HTERT RPE-1 (cell line): ENCODE data around the gene TOGARAM2.

Experiments used
- in situ Hi-C: fragments of 300-500 bp; cut with MboI; formaldehyde crosslinking; loops from 4 replicates; pipeline ENCODE4 v1.14.3; 2020; ENCODE audit warnings: low sequenced_read_pairs

The TOGARAM2 gene

DNA sequence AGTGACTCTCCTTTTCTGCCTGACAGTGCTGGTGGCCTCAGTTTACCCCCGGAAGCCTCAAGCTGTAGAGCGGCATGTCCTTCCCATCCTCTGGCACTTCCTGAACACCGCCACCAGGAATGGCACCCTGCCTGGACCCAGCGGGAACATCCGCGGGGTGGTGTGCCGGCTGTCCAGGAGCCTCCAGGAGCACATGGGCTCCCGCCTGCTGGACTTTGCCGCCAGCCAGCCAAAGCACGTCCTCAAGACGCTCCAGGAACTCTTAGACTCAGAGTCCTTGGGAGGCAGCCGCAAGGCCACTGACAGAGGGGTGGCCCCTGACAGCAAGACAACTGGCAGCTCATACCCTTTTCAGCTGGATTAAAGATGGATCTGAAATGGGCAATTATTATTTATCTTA lies 70.6 kb downstream of the TOGARAM2 start:
- in situ Hi-C loops: no loop called here

DNA sequence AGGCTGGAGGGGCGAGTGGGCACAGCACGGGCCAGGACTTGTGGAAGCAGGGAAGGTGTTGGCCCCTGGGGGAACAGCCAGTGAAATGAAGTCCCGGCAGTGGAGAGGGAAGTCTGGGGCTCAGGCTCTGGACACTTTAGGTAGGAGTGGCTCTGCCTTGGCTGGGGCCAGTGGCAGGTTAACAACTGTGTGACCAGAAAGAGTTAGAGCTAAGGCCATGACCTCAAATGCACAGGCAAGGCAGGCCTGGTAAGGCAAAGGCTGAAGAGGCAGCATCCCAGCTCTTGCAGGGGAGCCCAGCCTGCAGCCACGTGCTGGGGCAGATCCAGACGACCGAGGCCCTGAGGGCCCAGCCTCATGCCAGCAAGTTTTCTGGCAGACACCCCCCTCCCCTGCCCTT lies 71.7 kb downstream of the TOGARAM2 start:
- in situ Hi-C loops: no loop called here

DNA sequence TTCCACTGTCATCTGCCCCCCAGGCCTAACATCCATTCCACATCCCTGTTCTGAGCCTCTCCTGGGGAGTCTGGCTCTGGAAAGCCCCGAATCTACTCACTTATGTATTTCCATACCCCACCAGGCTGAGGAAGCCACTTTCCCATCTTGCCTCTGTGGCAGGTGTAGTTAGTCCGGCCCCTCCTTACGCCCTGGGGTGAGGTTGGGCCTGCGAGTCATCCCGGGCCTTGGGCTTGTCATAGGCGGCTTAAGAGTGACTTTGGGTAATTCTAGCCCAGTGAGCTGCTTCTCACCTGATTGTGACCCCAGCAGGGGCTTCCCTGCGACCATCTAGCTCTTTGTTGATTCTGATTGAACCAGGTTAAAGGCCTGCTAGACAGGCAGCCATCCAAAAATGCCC lies 72.1 kb downstream of the TOGARAM2 start:
- in situ Hi-C loops: no loop called here

DNA sequence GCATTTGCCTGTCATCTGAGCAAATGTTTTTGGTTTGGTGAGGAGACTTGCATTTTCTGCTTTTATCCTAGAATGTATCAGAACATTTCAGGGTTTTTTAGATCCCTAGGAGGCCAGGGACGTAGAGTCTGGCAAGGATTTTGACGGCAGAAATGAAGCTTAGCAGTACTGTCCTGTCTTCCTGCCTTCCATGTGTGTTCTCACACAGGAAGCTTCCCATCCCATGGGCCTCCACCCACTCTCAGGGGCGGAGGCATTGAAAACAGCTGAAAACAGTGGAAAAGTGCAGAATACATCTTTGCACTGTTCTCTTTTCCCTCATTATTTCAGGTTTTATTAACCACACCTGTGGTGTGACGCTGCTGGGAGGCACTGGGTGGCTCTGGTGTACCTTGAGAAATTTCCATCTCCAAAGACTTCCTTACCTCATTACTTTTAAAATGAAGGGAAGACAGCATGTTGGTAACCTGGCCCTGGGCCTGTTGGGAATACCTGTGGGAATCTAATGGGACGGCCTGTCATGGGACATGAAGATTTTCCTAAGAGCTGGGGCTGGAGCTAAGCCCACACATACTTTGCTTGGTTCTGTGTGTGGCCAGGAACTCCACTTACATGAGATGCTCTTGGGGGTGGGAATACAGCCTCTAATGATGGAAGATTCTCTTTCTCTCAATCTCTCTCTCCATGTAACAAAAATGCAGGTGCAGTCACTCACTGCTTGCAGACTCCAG lies 72.7 kb downstream of the TOGARAM2 start:
- in situ Hi-C loops: no loop called here

DNA sequence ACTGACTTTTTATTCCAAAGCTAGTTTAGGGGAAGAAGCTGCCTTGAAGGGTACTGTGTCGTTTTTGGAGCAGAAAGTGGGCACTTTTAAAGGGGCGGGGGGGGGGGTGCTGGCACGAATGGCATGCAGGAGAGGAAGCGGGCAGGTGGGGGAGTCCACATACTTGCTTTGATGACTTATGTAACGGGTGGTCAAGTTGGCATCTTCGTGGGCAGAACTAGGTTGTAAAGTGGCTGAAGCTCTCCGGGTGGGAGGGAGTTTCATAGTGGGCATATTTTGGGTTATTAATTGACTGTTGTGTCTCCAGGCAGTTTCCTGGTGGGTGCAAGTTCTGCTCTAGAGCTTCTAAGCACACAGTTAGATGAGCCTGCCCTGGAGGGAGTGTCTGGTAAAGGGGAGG lies 73.3 kb downstream of the TOGARAM2 start:
- in situ Hi-C loops: no loop called here

DNA sequence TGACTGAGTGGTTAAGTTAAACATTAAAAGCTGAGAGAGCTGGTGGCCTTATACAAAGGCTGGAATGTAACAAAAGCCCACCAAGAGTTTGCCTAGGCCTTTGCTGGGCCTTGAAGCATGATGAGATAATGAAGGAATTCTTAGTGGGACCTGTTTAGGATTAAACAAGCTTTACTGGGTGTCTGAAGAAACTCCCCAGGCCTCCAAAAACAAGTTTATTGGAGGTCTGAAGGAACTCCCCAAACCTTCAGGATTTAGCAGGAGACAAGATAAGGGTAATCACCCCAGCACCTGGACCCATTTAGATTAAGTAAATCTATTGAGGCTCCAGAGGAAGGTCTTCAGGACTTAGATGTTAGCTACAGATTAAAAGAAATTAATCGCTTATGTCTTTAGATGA lies 74.5 kb downstream of the TOGARAM2 start:
- in situ Hi-C loops: no loop called here

DNA sequence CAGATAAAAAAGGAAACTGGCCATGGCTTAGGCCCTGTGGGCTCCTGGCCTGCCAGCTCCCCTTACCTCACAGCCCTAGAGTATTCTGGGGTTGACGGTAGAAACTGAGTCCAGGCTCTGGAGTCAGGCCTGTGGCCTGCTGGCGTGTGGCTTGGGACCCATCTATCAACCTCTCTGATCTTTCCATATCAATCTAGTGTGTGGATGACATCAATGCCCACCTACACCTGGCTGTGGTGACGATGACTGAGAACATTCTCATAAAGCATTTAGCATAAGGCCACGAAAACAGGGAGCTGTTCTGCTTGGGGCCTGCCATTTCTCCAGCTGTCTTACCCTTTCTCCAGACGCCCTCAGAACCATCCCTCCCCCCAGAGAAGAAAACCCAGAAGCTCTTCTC lies 75.4 kb downstream of the TOGARAM2 start:
- in situ Hi-C loops: no loop called here

DNA sequence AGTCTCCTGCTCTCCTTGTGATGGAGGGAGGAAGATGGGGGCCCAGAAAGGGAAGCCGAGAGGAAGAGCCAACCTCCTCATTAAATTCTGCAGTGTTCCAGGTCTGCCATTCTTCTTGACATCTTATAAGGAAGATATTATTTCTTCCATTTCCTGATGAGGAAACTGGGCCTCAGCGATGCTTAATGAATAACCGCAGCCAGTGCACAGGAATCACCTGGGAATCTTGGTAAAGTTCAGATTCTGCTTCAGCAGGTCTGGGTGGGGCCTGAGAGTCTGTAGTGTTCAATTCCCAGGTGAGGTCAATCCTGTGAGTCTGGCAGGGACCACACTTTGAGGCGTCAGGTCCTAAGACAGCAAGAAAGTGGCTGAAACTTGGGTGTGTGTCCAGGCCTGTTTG lies 75.9 kb downstream of the TOGARAM2 start:
- in situ Hi-C loops: no loop called here

DNA sequence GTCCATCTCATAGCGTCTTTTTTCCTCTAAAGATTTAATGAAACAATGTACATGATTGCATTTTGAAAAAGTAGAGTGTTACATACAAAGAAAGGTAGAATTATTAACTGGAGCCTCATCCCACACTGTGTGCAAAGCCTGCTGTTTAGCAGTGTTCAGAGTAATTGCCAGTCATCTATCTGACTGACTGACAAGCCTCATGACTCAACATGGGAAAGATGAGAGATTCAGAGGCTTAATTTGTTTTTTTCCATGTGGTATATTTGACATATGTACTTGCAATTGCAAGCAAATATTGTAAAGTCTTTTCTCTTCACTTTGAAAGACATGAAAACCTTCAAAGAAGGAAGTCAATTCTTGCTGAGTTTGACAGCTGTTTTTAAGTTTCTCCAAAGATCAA lies 78.5 kb downstream of the TOGARAM2 start:
- in situ Hi-C loops: no loop called here

DNA sequence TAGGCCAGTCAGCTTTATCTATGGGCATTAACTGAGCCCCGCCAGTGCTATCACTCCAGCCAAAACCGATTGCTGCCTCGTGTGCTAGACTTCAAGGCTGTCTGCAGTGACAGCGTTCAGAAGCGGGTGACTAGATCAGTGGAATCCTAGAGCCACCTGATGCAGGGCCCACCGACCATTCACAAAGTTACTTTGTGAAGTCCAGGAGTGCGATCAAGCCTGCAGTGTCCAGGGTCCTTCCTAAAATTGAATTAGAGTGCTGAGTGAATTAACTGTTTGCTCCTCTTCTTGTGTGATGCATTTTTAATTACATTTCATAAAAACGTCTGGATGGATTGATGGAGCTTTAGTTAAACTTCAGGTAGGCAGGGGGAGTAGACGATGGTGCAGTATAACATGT lies 79.3 kb downstream of the TOGARAM2 start:
- in situ Hi-C loops: no loop called here

DNA sequence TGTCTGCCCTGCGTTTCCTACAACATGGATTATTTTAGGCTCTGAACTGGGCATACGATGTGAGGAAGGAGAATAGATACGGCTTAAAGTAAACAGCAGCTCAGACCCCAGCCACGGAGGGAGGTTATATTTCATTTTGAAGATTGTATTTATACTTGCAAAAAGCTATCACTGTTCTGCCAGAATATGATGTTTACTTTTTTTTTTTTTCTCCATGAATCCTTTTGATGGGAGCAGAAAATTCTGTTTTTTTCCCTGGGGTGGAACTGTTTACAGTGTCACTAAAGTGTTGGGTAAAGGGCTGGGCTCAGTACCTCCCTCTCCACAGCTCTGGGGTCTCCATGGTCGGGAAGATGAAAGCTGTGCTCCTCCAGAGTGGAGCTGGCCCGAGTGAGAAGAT lies 80.1 kb downstream of the TOGARAM2 start:
- in situ Hi-C loops: no loop called here

DNA sequence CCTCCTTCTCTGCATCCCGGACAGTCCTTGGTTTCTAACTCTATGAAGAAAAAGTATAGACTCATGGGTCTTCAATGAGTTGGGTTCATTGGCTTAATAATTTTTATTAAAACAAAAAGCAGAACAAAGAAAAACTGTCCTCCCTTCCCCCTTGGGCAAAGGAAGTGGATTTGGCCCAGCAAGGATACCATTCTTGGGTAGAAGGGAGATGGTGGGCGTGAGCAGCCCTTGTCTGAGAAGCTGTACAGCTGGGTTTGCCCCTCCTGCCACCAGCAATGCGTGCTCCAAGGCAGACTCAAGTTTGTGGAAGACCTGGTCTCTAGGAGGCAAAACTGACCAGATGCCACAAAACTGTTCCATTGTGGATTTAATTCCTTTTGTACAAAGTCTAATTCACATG lies 80.5 kb downstream of the TOGARAM2 start:
- in situ Hi-C loops: no loop called here

DNA sequence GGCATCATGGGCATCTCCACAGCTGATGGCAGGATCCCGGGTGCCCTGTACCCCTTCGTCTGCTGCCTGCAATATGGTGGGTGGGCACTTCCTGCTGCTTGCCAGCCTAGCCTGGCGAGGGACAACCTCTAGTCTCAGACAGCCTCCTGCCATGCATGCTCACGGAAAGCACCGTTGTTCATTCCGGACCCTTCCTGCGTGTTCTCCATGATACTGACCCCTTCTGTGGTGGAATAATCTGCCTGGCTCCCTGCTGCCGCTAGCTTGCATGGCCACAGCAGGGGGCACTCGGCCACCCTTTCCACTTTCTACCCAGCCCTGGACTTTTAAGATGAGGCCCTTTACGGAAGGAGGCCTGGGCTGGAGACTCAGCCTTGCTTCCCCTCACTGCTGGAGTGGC lies 81.3 kb downstream of the TOGARAM2 start:
- in situ Hi-C loops: no loop called here

DNA sequence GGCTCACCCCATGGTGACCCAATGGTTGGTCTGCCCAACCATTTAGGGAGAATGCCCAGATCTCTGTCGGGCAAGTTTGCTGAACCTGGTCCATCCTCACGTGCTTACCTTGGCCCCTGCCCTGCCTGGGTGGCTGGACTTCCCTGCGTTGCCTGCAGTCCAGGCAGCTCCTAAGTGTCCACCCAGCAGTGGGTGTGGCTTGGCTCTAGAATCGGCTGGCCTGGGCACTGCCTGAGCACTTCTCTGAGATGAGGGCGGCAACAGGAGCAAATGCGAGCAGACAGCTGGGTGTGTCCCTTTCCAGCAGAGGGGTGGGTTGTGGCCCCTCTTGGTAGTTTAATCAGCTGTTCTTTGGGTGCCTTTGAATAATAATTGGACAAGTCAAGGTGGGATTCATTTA lies 82.0 kb downstream of the TOGARAM2 start:
- in situ Hi-C loops: no loop called here

DNA sequence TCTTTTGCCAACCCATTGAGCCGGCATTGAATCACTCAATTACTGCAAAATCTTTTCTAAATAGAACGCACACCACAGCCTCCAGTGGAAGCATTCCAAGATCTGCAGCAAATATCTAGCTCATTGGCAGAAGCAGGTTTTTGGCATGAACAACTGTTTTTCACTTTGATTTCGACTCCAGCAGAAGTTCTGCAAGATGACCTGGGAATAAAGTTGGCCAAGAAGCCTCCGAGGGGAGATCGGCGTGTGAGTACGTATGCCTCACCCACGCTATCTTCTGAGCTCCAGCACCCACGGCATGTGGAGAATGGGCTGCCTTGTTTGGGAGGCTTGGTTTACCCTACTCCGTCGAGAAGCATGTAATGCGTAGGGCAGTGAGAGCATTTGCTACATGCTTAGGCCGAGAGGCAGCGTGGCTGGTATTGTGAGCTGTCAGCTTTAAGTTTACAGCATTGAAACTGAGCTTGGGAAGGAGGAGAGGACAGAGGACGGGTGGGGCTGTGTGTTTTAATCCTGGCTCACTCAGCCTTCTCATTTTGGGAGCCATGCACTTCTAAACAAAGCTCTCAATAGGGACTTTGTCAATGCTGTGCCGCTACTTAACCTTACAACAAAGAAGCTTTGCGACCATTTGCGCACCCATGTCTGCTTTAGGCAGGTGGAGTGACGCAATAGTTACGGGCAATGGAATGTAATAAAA lies 82.7 kb downstream of the TOGARAM2 start:
- in situ Hi-C loops: no loop called here

DNA sequence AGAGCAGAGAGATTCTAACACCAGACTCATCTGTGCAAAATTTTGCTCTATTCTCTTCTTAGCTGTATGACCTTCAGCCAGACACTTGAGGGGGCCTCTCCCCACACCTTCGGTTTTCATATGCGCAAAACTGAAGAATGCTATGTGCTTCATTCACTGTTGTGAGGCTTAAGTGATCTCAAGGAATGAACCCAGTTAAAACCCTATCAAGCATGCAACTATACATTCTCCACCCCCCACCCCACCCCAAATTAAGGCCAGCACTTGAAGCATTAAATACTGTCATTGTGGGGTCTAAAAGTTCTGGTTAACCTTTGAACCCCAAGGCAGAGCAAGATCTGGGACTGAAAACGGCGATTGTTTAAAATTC lies 83.2 kb downstream of the TOGARAM2 start:
- in situ Hi-C loops: no loop called here

DNA sequence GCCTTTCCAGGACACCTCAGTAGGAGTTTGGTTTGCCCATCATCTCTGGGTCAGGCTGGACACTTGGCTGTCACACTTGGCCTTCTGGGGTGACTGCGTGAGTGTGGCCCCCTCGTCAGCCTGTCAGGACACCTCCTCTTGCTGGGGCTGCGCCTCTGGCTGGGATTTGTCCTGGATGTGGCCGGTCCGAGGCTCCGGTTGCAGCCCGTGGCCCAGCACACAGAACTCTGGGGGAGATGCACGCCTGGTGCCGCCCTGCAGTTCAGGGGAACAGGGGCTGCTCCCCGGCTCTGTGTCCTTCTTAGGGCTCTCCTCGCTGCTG lies 83.6 kb downstream of the TOGARAM2 start:
- in situ Hi-C loops: no loop called here

DNA sequence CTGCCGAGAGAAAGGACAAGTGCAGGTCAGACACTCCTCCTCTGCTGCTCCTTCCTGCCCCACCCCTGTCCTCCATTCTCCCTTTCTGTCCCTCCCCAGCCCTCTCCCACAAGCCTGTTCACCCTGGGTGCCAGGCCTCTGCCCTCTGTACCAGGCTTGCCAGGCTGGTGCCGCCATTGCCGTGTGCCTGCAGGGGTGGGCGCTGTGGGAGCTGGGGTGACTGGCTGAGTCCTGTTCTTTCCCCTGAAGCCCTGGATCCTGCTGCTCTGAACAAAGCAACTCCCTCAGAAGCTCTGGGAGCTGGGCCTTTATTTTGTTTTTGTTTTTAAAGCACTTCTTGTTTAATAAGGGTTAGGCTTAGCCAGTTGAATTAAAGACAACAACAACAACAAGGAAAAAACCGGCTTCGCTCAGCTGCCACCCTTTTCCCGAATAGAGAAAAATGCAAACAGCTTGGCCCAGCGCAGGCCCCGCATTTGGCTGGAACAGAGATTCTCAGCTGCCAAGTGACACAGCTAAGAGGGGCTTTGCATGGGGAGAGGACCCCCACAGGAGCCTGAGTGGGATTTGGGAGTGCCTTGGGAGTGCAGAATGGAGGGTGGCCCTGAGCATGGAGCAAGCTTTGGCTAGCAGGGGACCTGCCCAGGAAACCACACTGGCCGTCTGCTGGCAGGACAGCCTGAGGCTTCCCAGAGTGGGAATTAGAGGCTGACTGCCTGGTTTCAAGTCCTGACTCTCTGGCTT lies 84.1 kb downstream of the TOGARAM2 start:
- in situ Hi-C loops: no loop called here

DNA sequence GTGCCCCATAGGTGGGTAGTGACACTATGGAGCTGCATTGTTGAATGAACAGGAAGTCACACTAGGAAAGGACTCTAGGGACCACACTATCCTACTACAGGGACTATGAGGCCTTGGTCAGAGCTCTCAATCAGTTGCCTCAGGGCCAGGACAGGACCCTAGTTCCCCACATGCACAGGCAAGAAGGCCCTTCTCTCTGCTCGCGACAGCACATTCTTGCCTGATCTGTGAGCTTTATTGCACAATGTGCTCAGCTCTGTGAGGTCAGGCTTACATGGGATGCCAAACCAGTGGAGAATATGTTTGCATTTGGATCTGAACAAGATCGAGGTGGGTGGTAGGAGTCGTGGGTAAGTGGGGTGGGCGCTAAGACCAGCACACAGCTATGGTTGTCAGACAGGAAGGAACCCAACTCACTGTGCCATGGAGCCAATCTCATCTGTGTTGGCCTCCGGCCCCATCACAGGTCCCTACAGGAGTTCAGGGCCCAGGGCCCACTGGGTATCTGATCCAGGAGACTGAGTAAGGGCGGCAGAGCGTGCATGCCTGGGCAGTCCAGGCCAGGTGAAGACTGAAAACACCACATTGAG lies 85.3 kb downstream of the TOGARAM2 start:
- in situ Hi-C loops: no loop called here

DNA sequence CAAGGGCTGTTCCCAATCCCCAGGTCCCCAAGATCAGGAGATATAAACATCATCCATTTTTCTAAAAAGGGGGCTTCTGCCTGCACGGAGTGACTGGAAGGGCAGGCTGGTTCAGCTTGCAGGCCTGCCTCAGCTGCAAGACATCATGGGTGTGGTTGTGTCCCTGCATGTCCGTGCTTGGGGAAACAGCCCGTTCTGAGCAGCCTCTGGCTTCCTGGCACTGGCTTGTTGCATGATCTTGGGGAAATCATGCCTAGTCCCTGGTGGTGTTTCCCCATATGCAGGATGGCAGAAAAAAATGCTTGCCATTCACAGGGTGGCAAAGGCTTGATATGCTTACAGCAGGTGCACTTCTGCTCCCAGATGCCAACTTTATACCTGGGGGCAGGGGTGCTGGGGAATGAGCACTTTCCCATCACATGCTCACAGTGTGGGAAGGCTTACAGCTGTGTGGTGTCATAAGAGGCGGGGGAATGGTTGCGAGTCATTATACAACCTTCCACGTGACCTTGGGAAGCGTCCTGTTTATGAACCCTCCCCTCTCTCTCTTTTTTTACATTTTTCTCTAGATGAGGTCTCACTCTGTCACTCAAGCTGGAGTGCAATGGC lies 86.0 kb downstream of the TOGARAM2 start:
- in situ Hi-C loops: no loop called here

DNA sequence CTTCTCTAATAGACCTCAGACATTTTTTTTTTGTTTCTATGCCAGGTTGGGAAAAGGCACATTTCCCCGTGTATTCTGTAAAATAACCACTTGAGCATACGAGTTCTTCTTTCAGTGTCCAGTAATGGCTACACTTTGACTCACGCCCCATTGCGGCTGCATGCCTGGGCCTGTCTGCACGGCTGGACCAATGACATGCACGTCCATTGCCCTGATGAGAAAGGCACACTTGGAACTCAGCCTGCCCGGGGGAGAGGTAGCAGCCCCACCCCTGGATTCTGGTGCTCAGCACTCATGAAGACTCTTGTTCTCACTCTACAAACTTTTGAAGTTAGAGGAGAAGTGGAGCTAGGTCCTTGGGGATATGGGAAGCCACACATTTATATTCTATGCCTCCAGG lies 87.4 kb downstream of the TOGARAM2 start:
- in situ Hi-C loops: no loop called here

DNA sequence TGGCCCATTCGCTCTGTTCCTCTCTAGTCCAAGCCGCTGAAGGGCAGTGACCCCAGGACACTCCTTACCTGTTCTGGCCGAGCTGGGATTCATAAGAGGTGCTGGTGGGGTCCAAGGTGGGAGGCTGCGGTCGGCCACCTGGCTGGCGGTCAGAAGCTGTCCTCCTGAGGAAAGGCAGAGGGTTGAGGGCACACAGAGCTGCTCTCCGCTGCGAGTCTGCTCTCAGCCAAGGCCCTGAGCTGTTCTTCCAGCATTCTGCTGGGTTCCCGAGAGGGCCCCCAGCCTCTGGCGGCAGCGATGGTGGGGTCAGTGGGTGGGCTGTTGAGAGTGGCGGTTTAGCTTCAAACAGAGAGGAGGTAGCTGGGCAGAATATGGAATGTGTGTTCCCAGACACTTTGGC lies 89.4 kb downstream of the TOGARAM2 start:
- in situ Hi-C loops: no loop called here
